ENCODE data around the gene SHKBP1.

SHKBP1 gene

GRCh38 chr19:40599331-40599901, 22.7 kb downstream of the SHKBP1 start:
- no peak for DNase-seq (ENCODE audit: low read depth in 1 of 2, low spot score in 1 of 2)

DNA sequence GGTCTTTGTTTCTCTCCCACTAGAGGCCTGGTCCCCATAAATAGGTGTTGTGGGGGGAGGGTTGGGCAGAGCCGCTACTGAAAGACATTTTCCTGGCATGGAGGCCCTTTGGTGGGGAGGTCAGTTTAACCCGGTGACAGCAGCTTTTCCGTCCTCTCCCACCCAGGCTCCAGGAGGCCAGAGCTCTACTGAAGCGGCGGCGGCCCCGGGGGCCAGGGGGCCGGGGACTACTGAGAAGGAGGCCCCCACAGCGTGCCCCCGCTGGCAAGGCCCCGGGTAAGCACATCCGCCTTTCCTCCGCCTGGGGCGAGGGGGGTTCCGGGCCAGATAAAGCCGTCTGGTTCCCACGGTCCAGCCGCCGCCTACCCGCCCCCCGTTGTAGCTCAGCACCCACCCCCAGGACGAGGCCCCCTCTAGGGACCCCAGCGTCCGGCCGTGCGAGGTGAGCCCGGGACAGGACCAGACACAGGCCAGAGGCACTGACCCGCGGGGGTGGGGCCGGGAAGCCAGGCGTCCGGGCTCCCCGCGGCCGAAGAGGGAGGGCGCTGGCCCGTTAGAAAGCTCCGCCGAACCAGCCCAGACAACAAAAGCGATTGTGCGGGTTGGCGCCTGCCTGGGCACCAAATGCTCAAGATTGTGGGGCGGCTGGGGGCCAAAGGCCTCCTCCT, 23.4 kb downstream of the SHKBP1 start:
- no peak for DNase-seq (ENCODE audit: low read depth in 1 of 2, low spot score in 1 of 2)

GRCh38 chr19:40600570-40601133, 24.0 kb downstream of the SHKBP1 start:
- no peak for DNase-seq (ENCODE audit: low read depth in 1 of 2, low spot score in 1 of 2)

GRCh38 chr19:40601134-40601974, 24.7 kb downstream of the SHKBP1 start, which contains the start of gene LTBP4:
Gene LTBP4 (plus strand): TSS chr19:40601369. CDS start chr19:40601388, 19 bp downstream.
- no peak for DNase-seq (ENCODE audit: low read depth in 1 of 2, low spot score in 1 of 2)

DNA sequence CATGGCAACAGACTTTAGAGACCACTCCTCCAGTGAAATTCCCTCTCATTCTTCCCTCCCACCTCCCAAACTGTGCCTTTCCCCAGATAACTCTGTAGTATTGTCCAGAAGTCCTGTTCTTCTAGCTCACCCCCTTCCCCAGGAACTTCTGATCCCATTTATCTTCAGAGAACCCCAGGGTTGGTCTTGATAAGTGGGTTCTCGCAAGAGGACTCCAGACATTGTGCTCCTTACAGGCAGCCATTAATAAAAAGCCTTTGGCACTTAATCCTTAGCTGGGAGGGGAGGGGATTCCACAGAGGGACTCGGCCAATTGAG, 26.4 kb downstream of the SHKBP1 start:
- DNase-seq (ENCODE audit: low read depth in 1 of 2, low spot score in 1 of 2): no peak

DNA sequence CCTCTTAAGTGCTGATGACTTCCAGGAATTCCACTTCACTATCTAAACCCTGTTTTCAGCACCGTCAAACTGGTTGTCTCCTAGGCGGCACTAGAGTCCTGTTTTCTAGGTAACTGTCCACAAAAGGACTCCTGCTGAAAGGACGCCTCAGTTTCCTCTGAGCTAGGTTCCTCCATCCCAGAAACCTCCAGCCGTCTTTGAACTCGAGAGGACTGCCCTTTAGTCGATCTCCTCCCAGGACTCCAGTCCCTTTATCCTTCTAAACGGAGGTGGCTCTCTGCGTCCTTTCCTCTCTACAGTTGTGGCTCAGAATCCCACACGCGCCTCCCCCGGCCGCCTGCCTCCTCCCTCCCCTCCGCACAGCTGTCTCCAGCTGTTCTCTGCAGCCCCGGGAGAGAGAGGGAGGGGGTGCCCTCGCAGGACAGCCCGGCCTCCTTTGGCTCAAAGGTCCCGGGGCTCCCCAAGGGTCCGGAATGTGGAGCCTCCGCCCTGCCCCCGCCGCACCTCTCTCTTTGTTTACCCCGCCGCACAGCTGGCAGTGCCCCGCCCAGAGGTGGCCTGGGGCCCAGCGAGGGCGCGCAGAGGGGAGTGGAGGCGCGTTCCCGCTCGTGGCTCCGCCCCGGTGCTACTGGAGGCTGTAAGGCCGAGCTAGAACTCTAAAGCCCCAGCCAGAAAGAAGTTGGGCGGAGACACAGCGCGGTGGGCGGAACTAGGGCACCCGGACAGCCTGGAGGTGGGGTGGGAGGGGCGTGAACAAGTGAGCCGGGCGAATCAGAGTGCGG, 26.9 kb downstream of the SHKBP1 start:
- peak; percentile 90 to 97 for DNase-seq (ENCODE audit: low read depth in 1 of 2, low spot score in 1 of 2)

- DNase-seq (ENCODE audit: low read depth in 1 of 2, low spot score in 1 of 2): no peak
Observed at GRCh38 chr19:40604171-40604646, 27.5 kb downstream of the SHKBP1 start.

- no peak for DNase-seq (ENCODE audit: low read depth in 1 of 2, low spot score in 1 of 2)
Observed at GRCh38 chr19:40604647-40605215, 28.1 kb downstream of the SHKBP1 start.

GRCh38 chr19:40605216-40605971, 28.7 kb downstream of the SHKBP1 start:
- DNase-seq (ENCODE audit: low read depth in 1 of 2, low spot score in 1 of 2): peak; percentile 68 to 71

GRCh38 chr19:40607311-40608239, 30.9 kb downstream of the SHKBP1 start:
- DNase-seq (ENCODE audit: low read depth in 1 of 2, low spot score in 1 of 2): no peak

GRCh38 chr19:40608240-40608621, 31.6 kb downstream of the SHKBP1 start:
- DNase-seq (ENCODE audit: low read depth in 1 of 2, low spot score in 1 of 2): no peak

DNA sequence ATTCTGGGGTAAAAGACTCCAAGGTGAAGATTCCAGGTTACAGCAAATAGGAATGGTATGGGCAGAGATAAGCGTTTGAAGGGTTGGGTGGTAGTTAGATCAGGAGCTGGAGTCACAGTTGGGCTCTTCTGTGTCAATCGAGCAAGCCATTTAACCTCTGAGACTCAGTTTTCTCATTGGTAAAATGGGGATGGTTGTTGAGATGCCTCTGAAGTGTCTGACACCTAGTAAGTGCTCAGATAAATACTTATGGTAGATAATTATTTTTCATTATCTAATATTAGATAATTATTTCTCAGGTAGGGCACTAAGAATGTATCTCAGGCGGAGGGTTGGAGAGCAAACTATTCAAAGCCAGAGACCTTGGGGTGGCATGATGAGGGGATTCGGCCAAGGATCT, 32.3 kb downstream of the SHKBP1 start:
- no peak for DNase-seq (ENCODE audit: low read depth in 1 of 2, low spot score in 1 of 2)

- peak; percentile 80 to 82 for DNase-seq (ENCODE audit: low read depth in 1 of 2, low spot score in 1 of 2)
Observed at GRCh38 chr19:40609561-40610395, 33.1 kb downstream of the SHKBP1 start.

- DNase-seq (ENCODE audit: low read depth in 1 of 2, low spot score in 1 of 2): peak in 1 of 2 donors; percentile 32
Observed at GRCh38 chr19:40610396-40611064, 33.9 kb downstream of the SHKBP1 start.

DNA sequence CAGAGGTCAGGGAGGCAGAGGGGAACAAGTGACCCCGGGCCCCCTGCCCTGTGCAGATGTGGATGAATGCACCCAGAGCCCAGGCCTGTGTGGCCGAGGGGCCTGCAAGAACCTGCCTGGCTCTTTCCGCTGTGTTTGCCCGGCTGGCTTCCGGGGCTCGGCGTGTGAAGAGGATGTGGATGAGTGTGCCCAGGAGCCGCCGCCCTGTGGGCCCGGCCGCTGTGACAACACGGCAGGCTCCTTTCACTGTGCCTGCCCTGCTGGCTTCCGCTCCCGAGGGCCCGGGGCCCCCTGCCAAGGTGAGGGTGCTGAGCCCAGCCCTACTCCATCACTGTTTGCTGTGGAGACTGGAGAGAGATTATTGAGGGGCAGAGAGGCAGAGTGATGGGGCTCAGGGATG, 34.4 kb downstream of the SHKBP1 start:
- DNase-seq (ENCODE audit: low read depth in 1 of 2, low spot score in 1 of 2): no peak

GRCh38 chr19:40611900-40612698, 35.4 kb downstream of the SHKBP1 start:
- no peak for DNase-seq (ENCODE audit: low read depth in 1 of 2, low spot score in 1 of 2)

Measured in activated T-helper 1 cell treated with anti-CD3 and anti-CD28 coated beads, Interleukin-2, amount 50 U/mL, for 16 hours (primary cell).